ENCODE results near the gene CAPN2.

DNA sequence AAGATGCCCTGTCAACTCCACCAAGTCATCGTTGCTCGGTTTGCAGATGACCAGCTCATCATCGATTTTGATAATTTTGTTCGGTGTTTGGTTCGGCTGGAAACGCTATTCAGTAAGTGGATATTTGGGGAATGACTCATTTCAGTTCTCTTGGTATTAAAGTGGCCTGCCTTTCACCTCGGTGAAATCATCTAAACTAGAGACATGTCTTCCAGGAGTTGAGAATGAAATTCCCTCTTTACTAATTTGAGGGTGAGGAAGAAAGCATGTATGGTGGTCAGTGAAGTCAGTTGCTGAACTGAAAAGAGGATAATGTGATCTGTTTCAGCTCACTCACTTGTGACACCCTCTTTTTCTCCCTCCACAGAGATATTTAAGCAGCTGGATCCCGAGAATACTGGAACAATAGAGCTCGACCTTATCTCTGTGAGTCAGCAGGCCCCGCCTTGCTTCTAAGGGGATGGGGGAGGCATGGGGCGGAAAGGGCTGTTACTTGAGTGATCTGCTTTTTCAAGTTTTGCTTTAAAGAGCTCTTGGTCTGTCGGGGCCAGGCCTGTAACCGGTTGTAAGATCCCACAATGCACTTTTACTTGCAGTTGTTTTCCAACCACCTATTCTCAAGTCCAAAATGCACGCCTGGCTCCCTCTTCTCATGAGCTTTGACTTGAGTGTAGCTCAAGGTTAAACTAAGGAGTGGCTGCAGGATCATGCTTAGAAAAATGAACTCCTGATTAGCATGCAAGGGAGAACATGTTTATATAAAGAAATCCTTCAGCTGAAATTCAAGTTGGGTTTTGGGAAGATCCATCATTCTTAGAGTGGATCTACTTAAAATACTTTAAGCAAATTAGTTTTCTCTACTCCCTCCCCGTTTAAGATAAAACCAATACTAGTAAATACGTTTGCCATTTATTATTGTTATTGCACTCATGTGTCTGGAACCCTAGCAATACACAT lies 59.8 kb downstream of the CAPN2 start:
- TF ChIP-seq SIN3A (IDR thresholded peaks at IDR 0.05; ENCODE audit: borderline replicate concordance, insufficient read depth, low read length) (no peak), POLR2AphosphoS5 (IDR thresholded peaks at IDR 0.05; ENCODE audit: low read depth, low read length) (no peak), TAF1 (IDR thresholded peaks at IDR 0.05; ENCODE audit: borderline replicate concordance, insufficient read depth, low read length) (no peak)
- TF ChIP-seq, protein P1, sequence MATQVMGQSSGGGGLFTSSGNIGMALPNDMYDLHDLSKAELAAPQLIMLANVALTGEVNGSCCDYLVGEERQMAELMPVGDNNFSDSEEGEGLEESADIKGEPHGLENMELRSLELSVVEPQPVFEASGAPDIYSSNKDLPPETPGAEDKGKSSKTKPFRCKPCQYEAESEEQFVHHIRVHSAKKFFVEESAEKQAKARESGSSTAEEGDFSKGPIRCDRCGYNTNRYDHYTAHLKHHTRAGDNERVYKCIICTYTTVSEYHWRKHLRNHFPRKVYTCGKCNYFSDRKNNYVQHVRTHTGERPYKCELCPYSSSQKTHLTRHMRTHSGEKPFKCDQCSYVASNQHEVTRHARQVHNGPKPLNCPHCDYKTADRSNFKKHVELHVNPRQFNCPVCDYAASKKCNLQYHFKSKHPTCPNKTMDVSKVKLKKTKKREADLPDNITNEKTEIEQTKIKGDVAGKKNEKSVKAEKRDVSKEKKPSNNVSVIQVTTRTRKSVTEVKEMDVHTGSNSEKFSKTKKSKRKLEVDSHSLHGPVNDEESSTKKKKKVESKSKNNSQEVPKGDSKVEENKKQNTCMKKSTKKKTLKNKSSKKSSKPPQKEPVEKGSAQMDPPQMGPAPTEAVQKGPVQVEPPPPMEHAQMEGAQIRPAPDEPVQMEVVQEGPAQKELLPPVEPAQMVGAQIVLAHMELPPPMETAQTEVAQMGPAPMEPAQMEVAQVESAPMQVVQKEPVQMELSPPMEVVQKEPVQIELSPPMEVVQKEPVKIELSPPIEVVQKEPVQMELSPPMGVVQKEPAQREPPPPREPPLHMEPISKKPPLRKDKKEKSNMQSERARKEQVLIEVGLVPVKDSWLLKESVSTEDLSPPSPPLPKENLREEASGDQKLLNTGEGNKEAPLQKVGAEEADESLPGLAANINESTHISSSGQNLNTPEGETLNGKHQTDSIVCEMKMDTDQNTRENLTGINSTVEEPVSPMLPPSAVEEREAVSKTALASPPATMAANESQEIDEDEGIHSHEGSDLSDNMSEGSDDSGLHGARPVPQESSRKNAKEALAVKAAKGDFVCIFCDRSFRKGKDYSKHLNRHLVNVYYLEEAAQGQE (IDR thresholded peaks at IDR 0.05; ENCODE audit: insufficient read depth in 1 of 2, low read depth in 2 of 2, low read length in 2 of 2): no peak

Measured in PFSK-1 (cell line).